GM12878 (cell line): ENCODE results near the gene COL4A3. TPM values are rescaled to one million over a fixed set of nuclear protein-coding genes. Genes with fewer than 3 reads are reported as not detected.

ENCODE experiments used
- ATAC-seq: fragments of 200-7000 bp; cut with Tn5 transposase; 3 replicates; pipeline ENCODE4 v1.9.1; 2020; ENCODE audit warnings: mild to moderate bottlenecking, moderate library complexity
- BruUV-seq: library from RNA; stranded (reverse); fragments of 400-500 nt; replicated peaks from 2 replicates; lab custom pipeline; 2021; lab: Mats Ljungman, UMichigan
- CTCF ChIA-PET: fragments of 300-600 bp; sonication (Branson Sonifier 250); formaldehyde crosslinking; extraction: SDS; loops from one replicate; lab custom pipeline; 2021; ENCODE audit warnings: inconsistent platforms; lab: Yijun Ruan, JAX
- POLR2A ChIA-PET: fragments of 350-600 bp; formaldehyde crosslinking; extraction: SDS; loops from one replicate; lab custom pipeline; 2021; ENCODE audit warnings: inconsistent platforms; lab: Charles Lee
- RAD21 ChIA-PET: fragments of 300-600 bp; sonication (Branson Sonifier 250); formaldehyde crosslinking; loops from one replicate; lab custom pipeline; 2023; ENCODE audit warnings: antibody characterized with exemption; ENCODE audit not compliant: unreplicated experiment; lab: Charles Lee
- SMC1A ChIA-PET: fragments of 300-600 bp; sonication (Branson Sonifier 250); formaldehyde crosslinking; loops from one replicate; lab custom pipeline; 2023; ENCODE audit not compliant: unreplicated experiment, uncharacterized antibody; lab: Charles Lee
- DNase-seq: peaks from one replicate; pipeline ENCODE4 v3.0.0-alpha.2; 2011; ENCODE audit warnings: low read depth, low spot score
- FAIRE-seq: peaks from 3 replicates; lab custom pipeline; 2011; peaks lifted over from hg19 to GRCh38; lab: Jason Lieb, UNC
- H2AFZ ChIP-seq: 2 replicates; pipeline ENCODE4 v1.6.0; 2011; ENCODE audit warnings: low read depth, low read length, control low read depth; ENCODE audit not compliant: control insufficient read depth
- H3K27ac ChIP-seq: 2 replicates; pipeline ENCODE4 v1.5.1; 2011; ENCODE audit warnings: control low read depth; ENCODE audit not compliant: control insufficient read depth, insufficient read depth
- H3K27me3 ChIP-seq, 2 experiments: replicated peaks in 1 of 2; 2 replicates each; pipeline versions ENCODE4 v1.6.0 to v1.6.1; 2011; ENCODE audit warnings: low read length in 1 of 2; ENCODE audit not compliant: control insufficient read depth in 2 of 2, insufficient read depth in 2 of 2
- H3K36me3 ChIP-seq, 2 experiments: 2 replicates each; pipeline ENCODE4 v1.5.1; 2011; ENCODE audit warnings: low read length in 1 of 2; ENCODE audit not compliant: control insufficient read depth in 2 of 2, insufficient read depth in 2 of 2
- H3K4me1 ChIP-seq: 2 replicates; pipeline ENCODE4 v1.6.1; 2011; ENCODE audit warnings: mild to moderate bottlenecking, low read length, moderate library complexity, mixed read lengths; ENCODE audit not compliant: control insufficient read depth, insufficient read depth
- H3K4me2 ChIP-seq: 2 replicates; pipeline ENCODE4 v1.6.0; 2011; ENCODE audit warnings: control low read depth; ENCODE audit not compliant: control insufficient read depth, insufficient read depth
- H3K4me3 ChIP-seq: fragments of 200-600 bp; sonication (generic); 2 replicates; pipeline ENCODE4 v1.5.1; 2016
- H3K79me2 ChIP-seq: 2 replicates; pipeline ENCODE4 v1.6.0; 2011; ENCODE audit warnings: low read length; ENCODE audit not compliant: control insufficient read depth, insufficient read depth
- H3K9ac ChIP-seq: 2 replicates; pipeline ENCODE4 v1.8.0; 2011; ENCODE audit warnings: low read length, control low read depth, mixed read lengths; ENCODE audit not compliant: control insufficient read depth, insufficient read depth
- H3K9me3 ChIP-seq: replicated peaks from 3 replicates; pipeline ENCODE4 v1.5.1; 2011; ENCODE audit warnings: mild to moderate bottlenecking, low read length; ENCODE audit not compliant: control insufficient read depth, insufficient read depth
- H4K20me1 ChIP-seq: 2 replicates; pipeline ENCODE4 v1.6.0; 2011; ENCODE audit not compliant: control insufficient read depth, insufficient read depth
- BACH1 ChIP-seq: fragments of 450-650 bp; IDR thresholded peaks from 2 replicates; pipeline ENCODE4 v1.6.1; 2017; ENCODE audit warnings: mild to moderate bottlenecking, borderline replicate concordance
- BCLAF1 ChIP-seq: fragments of 450-650 bp; IDR thresholded peaks from 2 replicates; pipeline ENCODE4 v1.6.1; 2017; ENCODE audit warnings: antibody characterized with exemption, mild to moderate bottlenecking, moderate library complexity
- CBFB ChIP-seq: IDR thresholded peaks from 2 replicates; pipeline ENCODE4 v1.6.1; 2016; ENCODE audit warnings: antibody characterized with exemption, low read depth
- CHD4 ChIP-seq: fragments of 200-600 bp; sonication (generic); IDR thresholded peaks from 2 replicates; pipeline ENCODE4 v1.6.1; 2016; ENCODE audit warnings: mild to moderate bottlenecking
- HCFC1 ChIP-seq: fragments of 150-350 bp; IDR thresholded peaks from 2 replicates; pipeline ENCODE4 v1.6.1; 2014; ENCODE audit warnings: low read length
- IKZF2 ChIP-seq, 2 experiments: fragments of 450-650 bp; IDR thresholded peaks; 2 replicates each; pipeline ENCODE4 v1.6.1; 2017; ENCODE audit warnings: mild to moderate bottlenecking in 2 of 2, moderate library complexity in 2 of 2
- NFIC ChIP-seq: IDR thresholded peaks from 2 replicates; pipeline ENCODE4 v1.6.1; 2012; ENCODE audit warnings: low read depth, mild to moderate bottlenecking, inconsistent platforms, low read length, moderate library complexity
- POLR2AphosphoS2 ChIP-seq: IDR thresholded peaks from 2 replicates; pipeline ENCODE4 v1.6.1; 2011; ENCODE audit warnings: low read depth, mild to moderate bottlenecking, low read length, improper control_type of control experiment, moderate library complexity
- RBBP5 ChIP-seq: fragments of 200-600 bp; sonication (generic); conservative IDR thresholded peaks from 2 replicates; pipeline ENCODE4 v1.6.1; 2016
- SUPT20H ChIP-seq: IDR thresholded peaks from 2 replicates; pipeline ENCODE4 v1.6.1; 2011; ENCODE audit warnings: low read depth, mild to moderate bottlenecking, low read length, moderate library complexity, borderline replicate concordance; ENCODE audit not compliant: control insufficient read depth
- ZBED1 ChIP-seq: IDR thresholded peaks from 2 replicates; pipeline ENCODE4 v1.6.1; 2016; ENCODE audit warnings: borderline replicate concordance
- ZSCAN29 ChIP-seq: fragments of 450-650 bp; IDR thresholded peaks from 2 replicates; pipeline ENCODE4 v1.6.1; 2017; ENCODE audit warnings: mild to moderate bottlenecking, moderate library complexity
- WGBS: methylation state at CpG from one replicate; pipeline ENCODE4 v1.1.6; 2016; ENCODE audit warnings: low lambda C conversion rate; ENCODE audit not compliant: insufficient replicate concordance, insufficient coverage; ENCODE audit errors: missing lambda C conversion rate; 5-methylcytosine and 5-hydroxymethylcytosine counted together
- in situ Hi-C: fragments of 300-500 bp; cut with MboI; formaldehyde crosslinking; loops from 9 replicates; pipeline ENCODE4 v1.14.3; 2018; ENCODE audit warnings: mixed read lengths
- intact Hi-C: fragments of 100-400 bp; cut with micrococcal nuclease; formaldehyde crosslinking; loops from one replicate; pipeline ENCODE4 v1.14.2; 2022; ENCODE audit not compliant: unreplicated experiment
- polyA plus RNA-seq, 11 experiments: library from polyadenylated mRNA; depleted of rRNA in 4 of 11; unstranded in 6 of 11; stranded (reverse) in 5 of 11; fragments of >200 nt; fragmentation: Nextera tagmentation in 4 of 11; fragmentation: Illumina TruSeq in 1 of 11; extraction: Ambion mirVana in 4 of 11; extraction: Trizol in 1 of 11; gene quantifications; 1 replicate in 1 of 11; 2 replicates in 10 of 11; pipeline versions ENCODE4 v1.2.1 to v1.2.3, GENCODE V29; 2011 to 2016; ENCODE audit warnings: inconsistent platforms in 2 of 11, missing spikeins in 2 of 11, low read depth in 1 of 11
- total RNA-seq, 4 experiments: library from RNA; depleted of rRNA in 3 of 4; stranded (reverse); fragments of >200 nt in 3 of 4; fragmentation: Illumina TruSeq in 1 of 4; extraction: Trizol in 1 of 4; gene quantifications; 2 replicates each; pipeline versions ENCODE4 v1.2.1 to v1.2.3, GENCODE V29; 2013 to 2021
- TF ChIP-seq, protein P1 (sequence below), 3 experiments: IDR thresholded peaks in 2 of 3; conservative IDR thresholded peaks in 1 of 3; 2 replicates each; pipeline ENCODE4 v1.5.1; 2011; ENCODE audit warnings: low read depth in 3 of 3, low read length in 3 of 3, mild to moderate bottlenecking in 3 of 3, control low read depth in 2 of 3, moderate library complexity in 2 of 3, inconsistent platforms in 1 of 3, mixed read lengths in 1 of 3; ENCODE audit not compliant: control insufficient read depth in 2 of 3, insufficient read depth in 1 of 3; ENCODE audit errors: extremely low read depth in 1 of 3
- TF ChIP-seq, protein P2 (sequence below): IDR thresholded peaks from 2 replicates; pipeline ENCODE4 v1.6.1; 2012; ENCODE audit warnings: low read length, inconsistent platforms
- TF ChIP-seq, protein P3 (sequence below): fragments of 450-650 bp; IDR thresholded peaks from 2 replicates; pipeline ENCODE4 v1.6.1; 2017; ENCODE audit warnings: borderline replicate concordance

The COL4A3 gene
- total and polyA plus RNA-seq, 10 of the 15 experiments (the other 5 are each of a cell fraction or from before 2014, with no cell fraction given): 0.34 to 10.5 (median 3.8) TPM

DNA sequence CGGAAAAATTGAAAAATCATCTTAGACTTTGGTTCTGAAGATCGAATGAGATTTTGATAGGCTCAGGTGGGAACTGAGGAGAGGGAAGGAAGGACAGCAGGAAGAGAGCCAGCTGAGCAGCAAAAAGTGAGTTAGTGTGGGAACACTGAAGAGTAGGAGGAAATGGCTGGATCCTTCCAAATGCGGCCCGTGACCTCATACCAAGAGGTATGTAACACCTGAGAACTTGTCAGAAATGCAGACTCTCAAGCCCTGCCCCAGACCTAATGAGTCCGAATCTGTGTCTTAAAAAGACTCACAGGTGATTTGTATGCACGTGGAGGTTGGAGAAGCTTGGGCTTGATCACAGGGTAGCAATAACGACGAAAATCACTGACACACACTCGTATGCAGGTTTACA lies 42.0 kb downstream of the COL4A3 start:
- ChIA-PET CTCF (no interaction called here), POLR2A (no interaction called here), SMC1A (no interaction called here), RAD21 (no interaction called here)
- no peak for ATAC-seq
- DNase-seq: no peak
- H3K27me3 ChIP-seq: no peaks in the 10 kb centered on the region
- H3K4me2 ChIP-seq: no peak overlapping the region
- no peak for TF ChIP-seq POLR2AphosphoS2
- no peak for TF ChIP-seq ZBED1
- no peak for TF ChIP-seq BACH1
- no peak for TF ChIP-seq CHD4
- no peak for TF ChIP-seq SUPT20H
- TF ChIP-seq, protein P1, sequence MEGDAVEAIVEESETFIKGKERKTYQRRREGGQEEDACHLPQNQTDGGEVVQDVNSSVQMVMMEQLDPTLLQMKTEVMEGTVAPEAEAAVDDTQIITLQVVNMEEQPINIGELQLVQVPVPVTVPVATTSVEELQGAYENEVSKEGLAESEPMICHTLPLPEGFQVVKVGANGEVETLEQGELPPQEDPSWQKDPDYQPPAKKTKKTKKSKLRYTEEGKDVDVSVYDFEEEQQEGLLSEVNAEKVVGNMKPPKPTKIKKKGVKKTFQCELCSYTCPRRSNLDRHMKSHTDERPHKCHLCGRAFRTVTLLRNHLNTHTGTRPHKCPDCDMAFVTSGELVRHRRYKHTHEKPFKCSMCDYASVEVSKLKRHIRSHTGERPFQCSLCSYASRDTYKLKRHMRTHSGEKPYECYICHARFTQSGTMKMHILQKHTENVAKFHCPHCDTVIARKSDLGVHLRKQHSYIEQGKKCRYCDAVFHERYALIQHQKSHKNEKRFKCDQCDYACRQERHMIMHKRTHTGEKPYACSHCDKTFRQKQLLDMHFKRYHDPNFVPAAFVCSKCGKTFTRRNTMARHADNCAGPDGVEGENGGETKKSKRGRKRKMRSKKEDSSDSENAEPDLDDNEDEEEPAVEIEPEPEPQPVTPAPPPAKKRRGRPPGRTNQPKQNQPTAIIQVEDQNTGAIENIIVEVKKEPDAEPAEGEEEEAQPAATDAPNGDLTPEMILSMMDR (IDR thresholded peaks at IDR 0.05 in 2 of 3, conservative IDR thresholded peaks at IDR 0.05 in 1 of 3; ENCODE audit: control insufficient read depth in 2 of 3, extremely low read depth in 1 of 3, insufficient read depth in 1 of 3, low read depth in 3 of 3, low read length in 3 of 3): no peak
- TF ChIP-seq RBBP5: no peak
- TF ChIP-seq BCLAF1: no peak
- TF ChIP-seq, protein P2, sequence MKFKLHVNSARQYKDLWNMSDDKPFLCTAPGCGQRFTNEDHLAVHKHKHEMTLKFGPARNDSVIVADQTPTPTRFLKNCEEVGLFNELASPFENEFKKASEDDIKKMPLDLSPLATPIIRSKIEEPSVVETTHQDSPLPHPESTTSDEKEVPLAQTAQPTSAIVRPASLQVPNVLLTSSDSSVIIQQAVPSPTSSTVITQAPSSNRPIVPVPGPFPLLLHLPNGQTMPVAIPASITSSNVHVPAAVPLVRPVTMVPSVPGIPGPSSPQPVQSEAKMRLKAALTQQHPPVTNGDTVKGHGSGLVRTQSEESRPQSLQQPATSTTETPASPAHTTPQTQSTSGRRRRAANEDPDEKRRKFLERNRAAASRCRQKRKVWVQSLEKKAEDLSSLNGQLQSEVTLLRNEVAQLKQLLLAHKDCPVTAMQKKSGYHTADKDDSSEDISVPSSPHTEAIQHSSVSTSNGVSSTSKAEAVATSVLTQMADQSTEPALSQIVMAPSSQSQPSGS: no peak
- TF ChIP-seq NFIC: no peak
- TF ChIP-seq HCFC1: no peak
- TF ChIP-seq, protein P3, sequence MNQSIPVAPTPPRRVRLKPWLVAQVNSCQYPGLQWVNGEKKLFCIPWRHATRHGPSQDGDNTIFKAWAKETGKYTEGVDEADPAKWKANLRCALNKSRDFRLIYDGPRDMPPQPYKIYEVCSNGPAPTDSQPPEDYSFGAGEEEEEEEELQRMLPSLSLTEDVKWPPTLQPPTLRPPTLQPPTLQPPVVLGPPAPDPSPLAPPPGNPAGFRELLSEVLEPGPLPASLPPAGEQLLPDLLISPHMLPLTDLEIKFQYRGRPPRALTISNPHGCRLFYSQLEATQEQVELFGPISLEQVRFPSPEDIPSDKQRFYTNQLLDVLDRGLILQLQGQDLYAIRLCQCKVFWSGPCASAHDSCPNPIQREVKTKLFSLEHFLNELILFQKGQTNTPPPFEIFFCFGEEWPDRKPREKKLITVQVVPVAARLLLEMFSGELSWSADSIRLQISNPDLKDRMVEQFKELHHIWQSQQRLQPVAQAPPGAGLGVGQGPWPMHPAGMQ: no peak
- no peak for TF ChIP-seq ZSCAN29
- TF ChIP-seq CBFB: no peak
- no peak for TF ChIP-seq IKZF2 (IDR thresholded peaks at IDR 0.05)
- H3K27ac ChIP-seq: no peak overlapping the region
- no peak overlapping the region for H3K9ac ChIP-seq
- H3K4me1 ChIP-seq: no peaks in the 10 kb centered on the region
- intact Hi-C loops: no loop called here
- H3K4me3 ChIP-seq: no peak overlapping the region
- no TSS peak for BruUV-seq
- FAIRE-seq: no peak
- 82% methylated on average over 9 of the region's 9 CpGs for WGBS
- no peaks in the 10 kb centered on the region for H4K20me1 ChIP-seq
- H3K79me2 ChIP-seq: no peaks in the 10 kb centered on the region
- in situ Hi-C loops: no loop called here
- no peak overlapping the region for H2AFZ ChIP-seq
- no peaks in the 10 kb centered on the region for H3K36me3 ChIP-seq
- H3K9me3 ChIP-seq: no peaks in the 10 kb centered on the region
